ENCODE measurements around the gene DNAH1. TPM values are rescaled to one million over a fixed set of nuclear protein-coding genes. Genes with fewer than 3 reads are reported as not detected.

Gene DNAH1
- total and polyA plus RNA-seq, 2 of the 4 experiments (the other 2 are of a cell fraction), result 2.0 to 4.0 TPM

DNA sequence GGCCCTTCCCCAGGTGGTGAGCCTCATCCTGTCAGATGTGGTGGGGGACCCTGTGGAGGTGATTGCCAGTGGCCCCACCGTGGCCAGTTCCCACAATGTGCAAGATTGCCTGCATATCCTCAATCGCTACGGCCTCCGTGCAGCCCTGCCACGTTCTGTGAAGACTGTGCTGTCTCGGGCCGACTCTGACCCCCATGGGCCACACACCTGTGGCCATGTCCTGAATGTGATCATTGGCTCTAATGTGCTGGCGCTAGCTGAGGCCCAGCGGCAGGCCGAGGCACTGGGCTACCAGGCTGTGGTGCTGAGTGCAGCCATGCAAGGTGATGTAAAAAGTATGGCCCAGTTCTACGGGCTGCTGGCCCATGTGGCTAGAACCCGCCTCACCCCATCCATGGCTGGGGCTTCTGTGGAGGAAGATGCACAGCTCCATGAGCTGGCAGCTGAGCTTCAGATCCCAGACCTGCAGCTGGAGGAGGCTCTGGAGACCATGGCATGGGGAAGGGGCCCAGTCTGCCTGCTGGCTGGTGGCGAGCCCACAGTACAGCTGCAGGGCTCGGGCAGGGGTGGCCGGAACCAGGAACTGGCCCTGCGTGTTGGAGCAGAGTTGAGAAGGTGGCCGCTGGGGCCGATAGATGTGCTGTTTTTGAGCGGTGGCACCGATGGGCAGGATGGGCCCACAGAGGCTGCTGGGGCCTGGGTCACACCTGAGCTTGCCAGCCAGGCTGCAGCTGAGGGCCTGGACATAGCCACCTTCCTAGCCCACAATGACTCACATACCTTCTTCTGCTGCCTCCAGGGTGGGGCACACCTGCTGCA, 23.7 kb upstream of the DNAH1 start:
- intact Hi-C loops (cut with micrococcal nuclease), result loop anchor here (5.0 kb wide), 1 partner anchor 95 kb away; no protein-coding TSS in a partner anchor
- Histone ChIP-seq H3K27ac (ENCODE audit: insufficient read depth, low read length) (no peak overlapping the region), H4K20me1 (ENCODE audit: insufficient read depth, low read length) (no peaks in the 10 kb centered on the region), H2BK15ac (ENCODE audit: low read depth, low read length) (no peak overlapping the region), H3K14ac (replicated peaks; ENCODE audit: low read depth, low read length) (no peak overlapping the region), H4K91ac (ENCODE audit: insufficient read depth, low read depth, low read length) (no peak overlapping the region), H2BK20ac (ENCODE audit: low read depth, low read length) (no peak overlapping the region), H3K4me1 (ENCODE audit: control insufficient read depth, insufficient read depth, low read length) (peaks cover 4% of the 10 kb centered on the region), H2BK5ac (ENCODE audit: low read depth, low read length, poor library complexity, severe bottlenecking) (no peak overlapping the region), H3K79me1 (ENCODE audit: low read depth in 1 of 2, low read length in 2 of 2) (peaks cover 8 to 18% of the 10 kb centered on the region in 2 experiments), H2AFZ (replicated peaks; ENCODE audit: low read length, poor library complexity) (no peak overlapping the region), H2AK9ac (replicated peaks; ENCODE audit: low read depth, low read length, poor library complexity) (no peak overlapping the region), H3K9me1 (ENCODE audit: insufficient read depth, low read length) (peaks cover 10% of the 10 kb centered on the region), H3K56ac (ENCODE audit: extremely low read depth, insufficient read depth, low read length) (no peak overlapping the region), H3K18ac (ENCODE audit: low read depth, low read length) (no peak overlapping the region), H3K9ac (ENCODE audit: low read depth, low read length) (no peak overlapping the region), H3K4me2 (ENCODE audit: low read depth, low read length) (no peak overlapping the region), H3K4me3 (ENCODE audit: insufficient read depth, low read depth, low read length) (no peak overlapping the region), H3K36me3 (ENCODE audit: control insufficient read depth, insufficient read depth, low read length) (peaks cover 14% of the 10 kb centered on the region; the same call in 1 of the 2 replicates), H3K23ac (ENCODE audit: low read depth, low read length) (no peak overlapping the region), H3K4ac (ENCODE audit: low read depth, low read length) (no peak overlapping the region), H4K8ac (ENCODE audit: low read depth in 2 of 2, low read length in 2 of 2) (no peak overlapping the region), H2AK5ac (ENCODE audit: low read depth, low read length) (no peak overlapping the region), H4K5ac (ENCODE audit: low read depth, low read length) (no peak overlapping the region), H3K27me3 (ENCODE audit: control insufficient read depth, insufficient read depth, low read length) (no peaks in the 10 kb centered on the region), H2BK120ac (ENCODE audit: low read depth, low read length) (no peak overlapping the region), H3K9me3 (ENCODE audit: control insufficient read depth, insufficient read depth, low read length) (no peaks in the 10 kb centered on the region)
- no TSS peak for BruUV-seq (replicated peaks)
- ATAC-seq (ENCODE audit: low read depth) (no peak), DNase-seq (no peak)
- dilution Hi-C loops (cut with HindIII; ENCODE audit: low sequenced_read_pairs, unreplicated experiment), result no loop called here
- WGBS, 2 experiments (ENCODE audit: extremely low coverage in 2 of 2, insufficient read length in 1 of 2), result 91% methylated on average over 16 of the region's 20 CpGs; no CpG with 5 or more reads in 1 of the 2 experiments
- POLR2A ChIA-PET (ENCODE audit: unreplicated experiment), result no interaction called here
- in situ Hi-C loops (cut with MboI; ENCODE audit: low sequenced_read_pairs), result loop anchor here (5.0 kb wide), 1 partner anchor 50 kb away; no protein-coding TSS in a partner anchor
- TF ChIP-seq NFE2L2 (IDR thresholded peaks at IDR 0.05; ENCODE audit: low read depth, low read length), result no peak
- TF ChIP-seq, protein P1, sequence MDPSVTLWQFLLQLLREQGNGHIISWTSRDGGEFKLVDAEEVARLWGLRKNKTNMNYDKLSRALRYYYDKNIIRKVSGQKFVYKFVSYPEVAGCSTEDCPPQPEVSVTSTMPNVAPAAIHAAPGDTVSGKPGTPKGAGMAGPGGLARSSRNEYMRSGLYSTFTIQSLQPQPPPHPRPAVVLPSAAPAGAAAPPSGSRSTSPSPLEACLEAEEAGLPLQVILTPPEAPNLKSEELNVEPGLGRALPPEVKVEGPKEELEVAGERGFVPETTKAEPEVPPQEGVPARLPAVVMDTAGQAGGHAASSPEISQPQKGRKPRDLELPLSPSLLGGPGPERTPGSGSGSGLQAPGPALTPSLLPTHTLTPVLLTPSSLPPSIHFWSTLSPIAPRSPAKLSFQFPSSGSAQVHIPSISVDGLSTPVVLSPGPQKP (IDR thresholded peaks at IDR 0.05; ENCODE audit: borderline replicate concordance, low read depth, low read length), result no peak
- no peak for TF ChIP-seq RFX5 (IDR thresholded peaks at IDR 0.05; ENCODE audit: low read depth, low read length)
- TF ChIP-seq RAD21 (IDR thresholded peaks at IDR 0.05; ENCODE audit: low read length), result no peak
- no peak for TF ChIP-seq FOS (IDR thresholded peaks at IDR 0.05; ENCODE audit: low read depth, low read length)
- TF ChIP-seq SMC3 (IDR thresholded peaks at IDR 0.05; ENCODE audit: low read depth, low read length), result no peak
- CTCF ChIA-PET, result interaction anchor here (0.9 kb wide), 1 partner anchor 43 kb away, joined by 3 read pairs; no protein-coding TSS in a partner anchor
